HG02870 (cell line): ENCODE results near the gene MRFAP1.
A peak's percentile ranks its signal among the peaks of the same experiment; 100 is the strongest.

Source experiments
- ATAC-seq: cut with Tn5 transposase; IDR thresholded peaks from one replicate; pipeline ENCODE4 v1.9.1; 2021; ENCODE audit warnings: mild to moderate bottlenecking, moderate library complexity; ENCODE audit not compliant: unreplicated experiment

MRFAP1 gene

GRCh38 chr4:6640292-6641163 lies at the start of gene MRFAP1:
Gene MRFAP1 (plus strand): TSS chr4:6640685. CDS start chr4:6640863, 178 bp downstream.
- ATAC-seq = peak; percentile 84

GRCh38 chr4:6591313-6591712 lies 49.2 kb upstream of the MRFAP1 start:
- ATAC-seq = no peak

GRCh38 chr4:6591781-6592180 lies 48.7 kb upstream of the MRFAP1 start:
- no peak for ATAC-seq

GRCh38 chr4:6592804-6593563 lies 47.5 kb upstream of the MRFAP1 start:
- no peak for ATAC-seq

- ATAC-seq = no peak
Measured at GRCh38 chr4:6594341-6594740, 46.1 kb upstream of the MRFAP1 start.

GRCh38 chr4:6594826-6595355 lies 45.6 kb upstream of the MRFAP1 start:
- no peak for ATAC-seq

GRCh38 chr4:6595897-6596537 lies 44.5 kb upstream of the MRFAP1 start:
- no peak for ATAC-seq

- ATAC-seq = no peak
Measured at GRCh38 chr4:6596948-6597347, 43.5 kb upstream of the MRFAP1 start.

- no peak for ATAC-seq
Measured at GRCh38 chr4:6598127-6598526, 42.4 kb upstream of the MRFAP1 start.

- no peak for ATAC-seq
Measured at GRCh38 chr4:6598641-6599040, 41.8 kb upstream of the MRFAP1 start.

GRCh38 chr4:6601661-6602250 lies 38.7 kb upstream of the MRFAP1 start:
- ATAC-seq = no peak

- ATAC-seq = no peak
Measured at GRCh38 chr4:6602289-6602688, 38.2 kb upstream of the MRFAP1 start.

- no peak for ATAC-seq
Measured at GRCh38 chr4:6603128-6603527, 37.4 kb upstream of the MRFAP1 start.

- ATAC-seq = no peak
Measured at GRCh38 chr4:6605114-6605513, 35.4 kb upstream of the MRFAP1 start.

GRCh38 chr4:6605605-6606004 lies 34.9 kb upstream of the MRFAP1 start:
- ATAC-seq = no peak

GRCh38 chr4:6606465-6607235 lies 33.8 kb upstream of the MRFAP1 start:
- no peak for ATAC-seq

- ATAC-seq = no peak
Measured at GRCh38 chr4:6607368-6608055, 33.0 kb upstream of the MRFAP1 start.

- no peak for ATAC-seq
Measured at GRCh38 chr4:6608758-6609414, 31.6 kb upstream of the MRFAP1 start.
